ENCODE measurements around the gene MAP2K6. TPM values are rescaled to one million over a fixed set of nuclear protein-coding genes. Genes with fewer than 3 reads are reported as not detected.
A peak's percentile ranks its signal among the peaks of the same experiment; 100 is the strongest.
"Not testable (repeated sequence)": the region's sequence is repeated elsewhere in the genome, so short reads cannot be mapped to it uniquely, and the experiment has no call there.

The MAP2K6 gene
- polyA plus RNA-seq, 1 experiment: 1.2 TPM

DNA sequence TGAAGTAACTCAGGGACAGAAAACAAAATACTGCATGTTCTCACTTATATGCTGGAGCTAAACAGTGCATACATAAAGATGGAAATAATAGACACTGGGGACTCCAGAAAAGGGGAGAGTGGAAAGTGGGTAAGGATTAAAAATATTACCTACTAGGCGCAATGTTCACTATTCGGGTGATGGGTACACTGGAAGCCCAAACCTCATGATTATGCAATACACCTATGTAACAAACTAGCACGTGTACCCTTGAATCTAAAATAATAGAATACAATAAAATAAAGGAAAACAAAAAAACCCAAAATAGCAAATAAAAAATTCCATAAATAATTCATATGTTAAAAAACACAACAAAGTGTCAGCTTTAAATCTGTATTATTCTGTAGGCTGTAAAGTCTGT, 56.9 kb downstream of the MAP2K6 start:
- H3K27me3 ChIP-seq (ENCODE audit: control insufficient read depth, insufficient read depth, low read length): no peaks in the 10 kb centered on the region
- CTCF ChIA-PET: no interaction called here
- no peak overlapping the region for H3K4me3 ChIP-seq (ENCODE audit: low read depth, low read length)
- TF ChIP-seq CTCF (IDR thresholded peaks at IDR 0.05; ENCODE audit: insufficient read depth, low read depth, low read length): no peak
- no peak for DNase-seq (ENCODE audit: low read depth)
- POLR2A ChIA-PET: no interaction called here
- H3K36me3 ChIP-seq (ENCODE audit: control insufficient read depth, insufficient read depth, low read length): no peaks in the 10 kb centered on the region

- DNase-seq (ENCODE audit: low read depth): peak; percentile 88
- CTCF ChIA-PET: interaction anchor here (0.8 to 1.2 kb wide), 3 partner anchors 10 to 49 kb away, joined by 3 to 4 read pairs (median 3); no protein-coding TSS in a partner anchor
Measured at GRCh38 chr17:69473841-69474831, 59.6 kb downstream of the MAP2K6 start.

GRCh38 chr17:69477204-69477902, 62.9 kb downstream of the MAP2K6 start:
- H3K4me3 ChIP-seq (ENCODE audit: low read depth, low read length): no peak overlapping the region

More at GRCh38 chr17:69473841-69474831, 59.6 kb downstream of the MAP2K6 start:
- no peak for TF ChIP-seq CTCF (IDR thresholded peaks at IDR 0.05; ENCODE audit: insufficient read depth, low read depth, low read length)
- Histone ChIP-seq H3K36me3 (ENCODE audit: control insufficient read depth, insufficient read depth, low read length) (no peaks in the 10 kb centered on the region), H3K27me3 (ENCODE audit: control insufficient read depth, insufficient read depth, low read length) (no peaks in the 10 kb centered on the region), H3K4me3 (ENCODE audit: low read depth, low read length) (no peak overlapping the region)
- POLR2A ChIA-PET: interaction anchor here (0.6 kb wide), 1 partner anchor 1397 kb away, joined by 3 read pairs; no protein-coding TSS in a partner anchor

GRCh38 chr17:69477903-69478266, 63.4 kb downstream of the MAP2K6 start:
- no peak for DNase-seq (ENCODE audit: low read depth)
- CTCF ChIA-PET: interaction anchor here (0.6 to 1.0 kb wide), 2 partner anchors 12 to 130 kb away, joined by 3 to 4 read pairs; no protein-coding TSS in a partner anchor
- Histone ChIP-seq H3K4me3 (ENCODE audit: low read depth, low read length) (no peak overlapping the region), H3K27me3 (ENCODE audit: control insufficient read depth, insufficient read depth, low read length) (no peaks in the 10 kb centered on the region), H3K36me3 (ENCODE audit: control insufficient read depth, insufficient read depth, low read length) (no peaks in the 10 kb centered on the region)
- POLR2A ChIA-PET: no interaction called here
- no peak for TF ChIP-seq CTCF (IDR thresholded peaks at IDR 0.05; ENCODE audit: insufficient read depth, low read depth, low read length)

More at GRCh38 chr17:69477204-69477902, 62.9 kb downstream of the MAP2K6 start:
- CTCF ChIA-PET: interaction anchor here (0.6 to 1.0 kb wide), 2 partner anchors 13 to 130 kb away, joined by 3 to 4 read pairs; no protein-coding TSS in a partner anchor
- no peak for TF ChIP-seq CTCF (IDR thresholded peaks at IDR 0.05; ENCODE audit: insufficient read depth, low read depth, low read length)
- DNase-seq (ENCODE audit: low read depth): no peak
- H3K27me3 ChIP-seq (ENCODE audit: control insufficient read depth, insufficient read depth, low read length): no peaks in the 10 kb centered on the region
- no peaks in the 10 kb centered on the region for H3K36me3 ChIP-seq (ENCODE audit: control insufficient read depth, insufficient read depth, low read length)
- POLR2A ChIA-PET: no interaction called here

GRCh38 chr17:69478916-69479315, 64.4 kb downstream of the MAP2K6 start:
- DNase-seq (ENCODE audit: low read depth): no peak
- no peak for TF ChIP-seq CTCF (IDR thresholded peaks at IDR 0.05; ENCODE audit: insufficient read depth, low read depth, low read length)
- ChIA-PET POLR2A (no interaction called here), CTCF (interaction anchor here (0.6 to 1.6 kb wide), 4 partner anchors 18 to 88 kb away, joined by 3 to 5 read pairs (median 3); no protein-coding TSS in a partner anchor)
- H3K27me3 ChIP-seq (ENCODE audit: control insufficient read depth, insufficient read depth, low read length): no peaks in the 10 kb centered on the region
- H3K36me3 ChIP-seq (ENCODE audit: control insufficient read depth, insufficient read depth, low read length): no peaks in the 10 kb centered on the region
- no peak overlapping the region for H3K4me3 ChIP-seq (ENCODE audit: low read depth, low read length)

GRCh38 chr17:69479756-69480155, 65.3 kb downstream of the MAP2K6 start:
- H3K27me3 ChIP-seq (ENCODE audit: control insufficient read depth, insufficient read depth, low read length); DNase-seq (ENCODE audit: low read depth); H3K36me3 ChIP-seq (ENCODE audit: control insufficient read depth, insufficient read depth, low read length); POLR2A ChIA-PET; H3K4me3 ChIP-seq (ENCODE audit: low read depth, low read length): not testable (repeated sequence)
- CTCF ChIA-PET: interaction anchor here (0.6 to 1.6 kb wide), 4 partner anchors 19 to 46 kb away, joined by 3 to 5 read pairs (median 3); no protein-coding TSS in a partner anchor
